Right lobe of liver (tissue), 6 donors: ENCODE data around the gene ZNF438. TPM values are rescaled to one million over a fixed set of nuclear protein-coding genes. Genes with fewer than 3 reads are reported as not detected.
A peak's percentile ranks its signal among the peaks of the same experiment; 100 is the strongest.

Source experiments
- ATAC-seq, 4 donors: fragments of 200-7000 bp; cut with Tn5 transposase; one replicate each; pipeline ENCODE4 v1.9.1; 2020; ENCODE audit warnings: mild to moderate bottlenecking in 4 of 4, moderate library complexity in 4 of 4
- DNase-seq, 3 donors: peaks; one replicate each; pipeline ENCODE4 v3.0.0-alpha.2; 2020
- H3K27ac ChIP-seq, 3 donors: fragments of 200-600 bp; one replicate each; pipeline ENCODE4 v1.8.0; 2022
- H3K27me3 ChIP-seq, 2 donors: fragments of 200-600 bp; one replicate each; pipeline ENCODE4 v1.8.0; 2022
- H3K36me3 ChIP-seq, 4 donors: fragments of 200-600 bp; sonication (generic) in 1 of 4; one replicate each; pipeline versions ENCODE4 v1.5.1 to v1.8.0; 2017 to 2022; ENCODE audit warnings: control low read depth in 1 of 4
- H3K4me1 ChIP-seq, 4 donors: fragments of 200-600 bp; sonication (generic) in 1 of 4; one replicate each; pipeline versions ENCODE4 v1.5.1 to v1.8.0; 2017 to 2022; ENCODE audit warnings: control low read depth in 1 of 4
- H3K4me3 ChIP-seq, 3 donors: fragments of 200-600 bp; one replicate each; pipeline ENCODE4 v1.8.0; 2022
- H3K9me3 ChIP-seq, 4 donors: fragments of 200-600 bp; sonication (generic) in 1 of 4; one replicate each; pipeline versions ENCODE4 v1.5.1 to v1.8.0; 2017 to 2022; ENCODE audit warnings: control low read depth in 1 of 4
- CTCF ChIP-seq, 4 donors: fragments of 200-600 bp in 3 of 4; fragments of 450-650 bp in 1 of 4; IDR thresholded peaks; one replicate each; pipeline versions ENCODE4 v1.5.1 to v1.8.0; 2016 to 2022; ENCODE audit warnings: antibody characterized with exemption in 4 of 4, mild to moderate bottlenecking in 2 of 4
- POLR2A ChIP-seq: fragments of 450-650 bp; IDR thresholded peaks from one replicate; pipeline ENCODE4 v1.6.1; 2017; ENCODE audit warnings: antibody characterized with exemption, mild to moderate bottlenecking
- WGBS: methylation state at CpG from one replicate; pipeline ENCODE4 v1.1.6; 2018; ENCODE audit warnings: low coverage, low lambda C conversion rate; ENCODE audit not compliant: insufficient coverage; ENCODE audit errors: missing lambda C conversion rate; 5-methylcytosine and 5-hydroxymethylcytosine counted together
- intact Hi-C, 2 donors: fragments of 100-400 bp; cut with DNase I; formaldehyde crosslinking; loops; one replicate each; pipeline versions ENCODE4 v1.11.2 to v1.14.1; 2022
- total RNA-seq, 6 experiments: library from RNA; depleted of rRNA in 2 of 6; stranded (reverse); fragments of >200 nt in 2 of 6; fragmentation: NEBNext Ultra II Directional in 3 of 6; extraction: Animal tissue kit (Norgen Biotek cat#: 25700) in 3 of 6; gene quantifications; one replicate each; pipeline versions ENCODE4 v1.1.0 to v1.2.4, GENCODE V29; 2016 to 2023
- donor health status: DM: no; HTN: yes; CAD: no.
- donor health status: DM: no; HTN: no; CAD: no.
- donor health status: DM: no; HTN: no; CAD: no.
- donor health status: DM: no; HTN: yes; CAD: no.
- donor health status: DM: no; HTN: yes; CAD: no.

ZNF438 gene
- total RNA-seq, 6 experiments from 2014 or later = 2.5 to 5.2 (median 3.3) TPM

GRCh38 chr10:31001740-31002139 lies 29.9 kb downstream of the ZNF438 start:
- Histone ChIP-seq H3K4me1 (peaks cover 0 to 7% (median 5%) of the 10 kb centered on the region in 4 donors), H3K36me3 (no peaks in the 10 kb centered on the region), H3K27me3 (no peaks in the 10 kb centered on the region), H3K4me3 (no peak overlapping the region), H3K27ac (no peak overlapping the region), H3K9me3 (no peaks in the 10 kb centered on the region)
- intact Hi-C loops = no loop called here
- DNase-seq = no peak
- WGBS = 100% methylated on average over 2 of the region's 2 CpGs
- no peak for ATAC-seq
- TF ChIP-seq POLR2A (no peak), CTCF (IDR thresholded peaks at IDR 0.05) (no peak)

GRCh38 chr10:31000867-31001266 lies 30.8 kb downstream of the ZNF438 start:
- no peak for TF ChIP-seq POLR2A
- no peak for TF ChIP-seq CTCF (IDR thresholded peaks at IDR 0.05)
- 64% methylated on average over 2 of the region's 2 CpGs for WGBS
- no peaks in the 10 kb centered on the region for H3K9me3 ChIP-seq
- intact Hi-C loops = no loop called here
- H3K27me3 ChIP-seq = no peaks in the 10 kb centered on the region
- DNase-seq (no peak), ATAC-seq (peak in 2 of 4 donors; percentile 7 to 9)
- no peak overlapping the region for H3K27ac ChIP-seq
- H3K36me3 ChIP-seq = no peaks in the 10 kb centered on the region
- peaks cover 0 to 7% (median 5%) of the 10 kb centered on the region in 4 donors for H3K4me1 ChIP-seq
- H3K4me3 ChIP-seq = no peak overlapping the region

GRCh38 chr10:31000071-31000782 lies 31.4 kb downstream of the ZNF438 start:
- Histone ChIP-seq H3K4me1 (peaks cover 0 to 7% (median 5%) of the 10 kb centered on the region in 4 donors), H3K27me3 (no peaks in the 10 kb centered on the region), H3K4me3 (no peak overlapping the region), H3K9me3 (no peaks in the 10 kb centered on the region), H3K36me3 (no peaks in the 10 kb centered on the region), H3K27ac (peak overlapping the region in 2 of 3 donors; percentile 51 to 58)
- WGBS = 45% methylated on average over 3 of the region's 3 CpGs
- DNase-seq (no peak), ATAC-seq (peak; percentile 45 to 78 (median 60))
- intact Hi-C loops = no loop called here
- TF ChIP-seq CTCF (IDR thresholded peaks at IDR 0.05) = no peak
- TF ChIP-seq POLR2A = no peak

GRCh38 chr10:30999070-30999712 lies 32.5 kb downstream of the ZNF438 start:
- Histone ChIP-seq H3K4me3 (peak overlapping the region in 2 of 3 donors; percentile 9 to 22), H3K27me3 (no peaks in the 10 kb centered on the region), H3K36me3 (no peaks in the 10 kb centered on the region), H3K4me1 (peaks cover 0 to 7% (median 3%) of the 10 kb centered on the region in 4 donors), H3K9me3 (no peaks in the 10 kb centered on the region), H3K27ac (peak overlapping the region; percentile 47 to 58 (median 51))
- 73% methylated on average over 3 of the region's 3 CpGs for WGBS
- TF ChIP-seq CTCF (IDR thresholded peaks at IDR 0.05) (no peak), POLR2A (peak; percentile 68)
- intact Hi-C loops = no loop called here
- ATAC-seq (peak; percentile 76 to 88 (median 80)), DNase-seq (no peak)
